ENCODE results near the gene RAD9A. TPM values are rescaled to one million over a fixed set of nuclear protein-coding genes. Genes with fewer than 3 reads are reported as not detected.

Gene RAD9A
- total and polyA plus RNA-seq, 9 of the 15 experiments (the other 6 are each of a cell fraction or from before 2014, with no cell fraction given): 1.4 to 41.2 (median 16.1) TPM

DNA sequence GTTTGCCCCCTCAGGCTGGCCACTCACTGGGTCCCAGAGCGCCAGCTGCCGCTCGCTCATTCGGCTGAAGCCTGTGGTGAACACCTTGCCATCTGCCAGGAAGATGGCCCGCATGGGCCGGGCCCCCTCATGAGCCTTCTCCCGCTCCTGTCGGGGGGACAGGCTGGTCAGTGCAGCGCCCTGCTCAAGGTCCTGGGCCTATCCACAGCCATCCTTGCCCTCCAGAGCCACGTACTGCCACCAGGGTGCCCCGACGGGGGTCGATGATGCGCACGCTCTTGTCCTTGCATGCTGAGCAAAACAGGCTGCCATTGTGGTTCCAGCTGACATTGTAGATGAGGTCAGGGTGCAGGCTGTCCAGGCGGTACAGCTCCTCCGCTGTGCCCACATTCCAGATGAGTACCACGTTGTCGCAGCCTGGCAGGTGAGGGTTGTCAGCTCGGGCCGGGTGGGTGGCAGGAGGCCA is 49.3 kb downstream of the RAD9A start:
- no peak for ATAC-seq
- peaks cover 13% of the 10 kb centered on the region for H3K79me2 ChIP-seq (ENCODE audit: control insufficient read depth, insufficient read depth, low read length)
- ChIA-PET POLR2A (interaction anchor here (0.6 to 1.2 kb wide), 7 partner anchors 9 to 360 kb away, joined by 3 to 6 read pairs (median 3); partner anchors contain the start of gene TBC1D10C), CTCF (ENCODE audit: low intra/inter-chr PET ratio) (no interaction called here)
- no peak overlapping the region for H3K4me2 ChIP-seq (ENCODE audit: insufficient read depth, low read length)
- H3K27ac ChIP-seq (ENCODE audit: extremely low read depth, low read depth, low read length): no peak overlapping the region
- H3K9me3 ChIP-seq (replicated peaks; ENCODE audit: control insufficient read depth, insufficient read depth, low read depth, low read length): no peaks in the 10 kb centered on the region
- no TSS peak for BruUV-seq (replicated peaks)
- no peaks in the 10 kb centered on the region for H3K27me3 ChIP-seq (ENCODE audit: control insufficient read depth in 2 of 2, insufficient read depth in 2 of 2, low read length in 2 of 2)
- in situ Hi-C loops (cut with MboI): no loop called here
- 93% methylated on average over 14 of the region's 21 CpGs for WGBS (ENCODE audit: insufficient coverage, low coverage, missing lambda C conversion rate)
- H4K20me1 ChIP-seq (replicated peaks; ENCODE audit: control insufficient read depth, insufficient read depth, low read length): no peaks in the 10 kb centered on the region
- no peaks in the 10 kb centered on the region for H3K9me1 ChIP-seq (ENCODE audit: control insufficient read depth, insufficient read depth, low read length)
- H3K36me3 ChIP-seq (ENCODE audit: control insufficient read depth, insufficient read depth, low read length): peaks cover 52% of the 10 kb centered on the region; the same call in 2 of the 3 replicates
- no peak overlapping the region for H2AFZ ChIP-seq (ENCODE audit: low read depth, low read length)
- no peak overlapping the region for H3K4me3 ChIP-seq
- peaks cover 14 to 83% of the 10 kb centered on the region in 2 experiments for H3K4me1 ChIP-seq (replicated peaks in 1 of 2; ENCODE audit: control insufficient read depth in 2 of 2, insufficient read depth in 2 of 2, low read length in 2 of 2)
- intact Hi-C loops (cut with micrococcal nuclease): no loop called here
- H3K9ac ChIP-seq (ENCODE audit: insufficient read depth in 1 of 2, low read depth in 2 of 2, low read length in 2 of 2): peak overlapping the region in 1 of 2 experiments; percentile 73; a peak in 1 of 4 replicates
- DNase-seq (ENCODE audit: extremely low read depth in 1 of 4, low spot score in 3 of 4): no peak
- TF ChIP-seq RBFOX2 (IDR thresholded peaks at IDR 0.05; ENCODE audit: low read depth, low read length) (0 out of 2 replicates have a peak, but pooled peaks have one; percentile 30), FIP1L1 (IDR thresholded peaks at IDR 0.05; ENCODE audit: low read depth, low read length, poor library complexity, severe bottlenecking) (peak; percentile 13), HLTF (IDR thresholded peaks at IDR 0.05) (no peak), CBFA2T3 (IDR thresholded peaks at IDR 0.05) (no peak), POLR2AphosphoS5 (IDR thresholded peaks at IDR 0.05; ENCODE audit: control insufficient read depth, insufficient read depth, low read depth, low read length) (peak; percentile 17; the same call in 1 of the 2 replicates), HNRNPL (IDR thresholded peaks at IDR 0.05; ENCODE audit: low read depth, low read length) (0 out of 2 replicates have a peak, but pooled peaks have one; percentile 38), POLR2G (IDR thresholded peaks at IDR 0.05; ENCODE audit: low read depth, low read length) (peak; percentile 60), ZBTB34 (CRISPR knock-in tag; IDR thresholded peaks at IDR 0.05) (no peak), ESRRA (IDR thresholded peaks at IDR 0.05; ENCODE audit: borderline replicate concordance, low read depth) (no peak), ZBTB33 (CRISPR knock-in tag; IDR thresholded peaks at IDR 0.05) (peak; percentile 85), HMGN3 (IDR thresholded peaks at IDR 0.05; ENCODE audit: borderline replicate concordance, extremely low read depth, insufficient read length, low read depth, low read length) (peak; percentile 13), ZZZ3 (IDR thresholded peaks at IDR 0.05) (no peak), PHTF2 (CRISPR knock-in tag; IDR thresholded peaks at IDR 0.05) (no peak)
- TF ChIP-seq, protein P1, sequence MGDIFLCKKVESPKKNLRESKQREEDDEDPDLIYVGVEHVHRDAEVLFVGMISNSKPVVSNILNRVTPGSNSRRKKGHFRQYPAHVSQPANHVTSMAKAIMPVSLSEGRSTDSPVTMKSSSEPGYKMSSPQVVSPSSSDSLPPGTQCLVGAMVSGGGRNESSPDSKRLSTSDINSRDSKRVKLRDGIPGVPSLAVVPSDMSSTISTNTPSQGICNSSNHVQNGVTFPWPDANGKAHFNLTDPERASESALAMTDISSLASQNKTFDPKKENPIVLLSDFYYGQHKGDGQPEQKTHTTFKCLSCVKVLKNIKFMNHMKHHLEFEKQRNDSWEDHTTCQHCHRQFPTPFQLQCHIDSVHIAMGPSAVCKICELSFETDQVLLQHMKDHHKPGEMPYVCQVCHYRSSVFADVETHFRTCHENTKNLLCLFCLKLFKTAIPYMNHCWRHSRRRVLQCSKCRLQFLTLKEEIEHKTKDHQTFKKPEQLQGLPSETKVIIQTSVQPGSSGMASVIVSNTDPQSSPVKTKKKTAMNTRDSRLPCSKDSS (IDR thresholded peaks at IDR 0.05; ENCODE audit: low read depth, partially characterized antibody): no peak
- no peak for FAIRE-seq
